BLaER1 (cell line): ENCODE results near the gene ADD2.
"Not testable (repeated sequence)": the region's sequence is repeated elsewhere in the genome, so short reads cannot be mapped to it uniquely, and the experiment has no call there.

Experiments
- H3K27ac ChIP-seq: shearing (Covaris generic); formaldehyde crosslinking; 2 replicates; pipeline ENCODE4 v1.8.1; 2022
- H3K27me3 ChIP-seq: shearing (Covaris generic); formaldehyde crosslinking; 2 replicates; pipeline ENCODE4 v1.8.1; 2022
- H3K36me3 ChIP-seq: shearing (Covaris generic); formaldehyde crosslinking; 2 replicates; pipeline ENCODE4 v1.8.1; 2022
- H3K4me1 ChIP-seq: shearing (Covaris generic); formaldehyde crosslinking; 2 replicates; pipeline ENCODE4 v1.8.1; 2022
- H3K4me2 ChIP-seq: shearing (Covaris generic); formaldehyde crosslinking; 2 replicates; pipeline ENCODE4 v1.8.1; 2022
- H3K4me3 ChIP-seq: shearing (Covaris generic); formaldehyde crosslinking; 2 replicates; pipeline ENCODE4 v1.8.1; 2022
- H3K9ac ChIP-seq: shearing (Covaris generic); formaldehyde crosslinking; 2 replicates; pipeline ENCODE4 v1.8.1; 2022
- H3K9me3 ChIP-seq: shearing (Covaris generic); formaldehyde crosslinking; 2 replicates; pipeline ENCODE4 v1.8.1; 2022
- H4K20me1 ChIP-seq: shearing (Covaris generic); formaldehyde crosslinking; 2 replicates; pipeline ENCODE4 v1.8.1; 2022
- Cebpa-rat ChIP-seq: shearing (Covaris generic); IDR thresholded peaks from 2 replicates; pipeline ENCODE4 v1.8.1; 2022

The ADD2 gene

DNA sequence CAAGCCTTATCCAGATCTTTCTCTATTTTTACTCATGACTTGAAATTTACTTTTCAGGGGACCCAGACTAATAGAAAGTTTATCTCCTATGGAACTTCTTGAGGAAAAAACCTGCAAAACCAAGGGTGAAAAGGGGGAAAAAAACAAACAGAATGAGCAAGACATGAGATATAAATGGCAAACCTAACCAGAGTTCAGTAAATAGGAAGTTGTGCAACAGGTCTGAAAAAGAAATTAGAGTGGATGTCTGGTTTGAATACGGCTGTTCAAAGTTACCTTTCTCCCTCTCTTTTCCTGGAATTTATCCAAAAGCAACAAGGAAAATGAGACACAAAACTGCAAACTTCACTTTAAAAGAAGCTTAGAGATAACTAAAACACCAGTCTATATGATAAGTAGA is 135.6 kb downstream of the ADD2 start:
- Histone ChIP-seq H3K9ac (no peak overlapping the region), H3K27me3 (no peaks in the 10 kb centered on the region), H4K20me1 (no peaks in the 10 kb centered on the region), H3K4me2 (no peak overlapping the region), H3K4me1 (peaks cover 8% of the 10 kb centered on the region), H3K27ac (no peak overlapping the region), H3K4me3 (no peak overlapping the region), H3K9me3 (peaks cover 21% of the 10 kb centered on the region), H3K36me3 (no peaks in the 10 kb centered on the region)
- TF ChIP-seq Cebpa-rat = no peak

DNA sequence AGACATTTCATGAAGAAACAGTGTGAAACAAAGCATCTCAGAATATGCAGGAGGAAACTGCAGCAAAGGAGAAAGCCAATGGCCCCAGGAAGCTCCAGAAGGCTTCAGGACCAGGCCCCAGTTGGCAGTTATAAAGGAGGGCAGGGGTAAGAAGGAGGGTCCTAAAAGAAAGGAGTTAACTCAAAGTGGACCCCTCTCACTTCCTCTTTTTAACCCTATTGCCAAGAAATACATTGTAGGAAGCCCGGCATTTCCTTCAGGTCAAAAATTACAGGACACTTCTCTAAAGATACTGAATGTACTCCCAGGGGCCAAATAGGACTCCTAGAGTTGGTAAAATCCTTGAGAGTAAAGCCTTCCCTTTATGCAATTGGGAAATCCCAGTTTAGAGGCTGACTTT is 137.2 kb downstream of the ADD2 start:
- H3K9ac ChIP-seq = no peak overlapping the region
- no peak overlapping the region; the same call in 1 of the 2 replicates for H3K4me2 ChIP-seq
- H3K27ac ChIP-seq = no peak overlapping the region
- peaks cover 16% of the 10 kb centered on the region for H3K4me1 ChIP-seq
- H3K27me3 ChIP-seq = no peaks in the 10 kb centered on the region
- TF ChIP-seq Cebpa-rat = no peak
- no peak overlapping the region for H3K4me3 ChIP-seq
- no peaks in the 10 kb centered on the region for H4K20me1 ChIP-seq
- H3K36me3 ChIP-seq = no peaks in the 10 kb centered on the region
- H3K9me3 ChIP-seq = peaks cover 21% of the 10 kb centered on the region

GRCh38 chr2:70627211-70627898 is 140.6 kb downstream of the ADD2 start:
- no peak overlapping the region for H3K27ac ChIP-seq
- H4K20me1 ChIP-seq = no peaks in the 10 kb centered on the region
- no peaks in the 10 kb centered on the region for H3K36me3 ChIP-seq
- H3K27me3 ChIP-seq = no peaks in the 10 kb centered on the region
- H3K4me3 ChIP-seq = no peak overlapping the region
- no peak overlapping the region for H3K9ac ChIP-seq
- peaks cover 16% of the 10 kb centered on the region for H3K4me1 ChIP-seq
- H3K4me2 ChIP-seq = peak overlapping the region; percentile 13; the same call in 1 of the 2 replicates
- no peak for TF ChIP-seq Cebpa-rat
- H3K9me3 ChIP-seq = no peaks in the 10 kb centered on the region; the same call in 1 of the 2 replicates

DNA sequence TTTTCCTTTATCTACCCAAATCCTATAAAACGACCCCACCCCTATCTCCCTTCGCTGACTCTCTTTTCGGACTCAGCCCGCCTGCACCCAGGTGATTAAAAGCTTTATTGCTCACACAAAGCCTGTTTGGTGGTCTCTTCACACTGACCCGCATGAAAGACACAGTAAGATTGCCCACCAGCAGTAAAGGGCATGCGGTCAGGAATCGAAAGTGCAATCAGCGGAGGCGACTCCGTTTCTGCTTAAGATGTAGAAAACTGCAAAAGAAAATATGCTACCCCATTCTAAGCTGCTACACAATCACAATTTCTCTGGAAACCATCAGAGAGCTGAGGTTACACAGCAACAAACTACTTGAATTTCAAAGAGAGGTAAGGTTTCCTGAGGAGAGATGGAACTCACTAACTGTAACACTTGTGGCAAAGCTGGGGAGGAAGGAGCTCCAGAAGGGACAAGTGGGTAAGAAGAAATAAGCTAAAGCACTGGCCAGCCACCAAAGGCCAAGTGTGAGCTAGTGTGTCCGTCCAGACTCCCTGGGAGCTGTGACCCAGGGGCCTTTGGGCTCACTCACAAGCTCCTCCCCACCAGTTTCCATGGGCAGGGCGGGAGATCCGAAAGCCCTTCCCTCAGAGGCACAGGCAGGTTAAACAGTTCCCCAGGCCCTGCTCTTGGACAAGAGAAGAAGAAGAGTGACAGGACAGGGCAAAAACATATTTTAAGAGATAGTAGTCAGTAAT is 141.6 kb downstream of the ADD2 start:
- no peak overlapping the region for H3K27ac ChIP-seq
- no peak for TF ChIP-seq Cebpa-rat
- no peaks in the 10 kb centered on the region for H3K36me3 ChIP-seq
- peaks cover 16% of the 10 kb centered on the region for H3K4me1 ChIP-seq
- H3K9ac ChIP-seq = no peak overlapping the region
- H3K27me3 ChIP-seq = no peaks in the 10 kb centered on the region
- no peaks in the 10 kb centered on the region for H4K20me1 ChIP-seq
- no peak overlapping the region for H3K4me3 ChIP-seq
- H3K9me3 ChIP-seq = no peaks in the 10 kb centered on the region; the same call in 1 of the 2 replicates
- peak overlapping the region; percentile 13; the same call in 1 of the 2 replicates for H3K4me2 ChIP-seq

GRCh38 chr2:70621536-70621935 is 146.5 kb downstream of the ADD2 start:
- H3K4me3 ChIP-seq, H3K9ac ChIP-seq, H3K27me3 ChIP-seq, H3K36me3 ChIP-seq, H3K4me2 ChIP-seq, H3K27ac ChIP-seq, H4K20me1 ChIP-seq, H3K4me1 ChIP-seq, H3K9me3 ChIP-seq: not testable (repeated sequence)

- Histone ChIP-seq H4K20me1 (no peaks in the 10 kb centered on the region), H3K36me3 (no peaks in the 10 kb centered on the region), H3K4me1 (peaks cover 7% of the 10 kb centered on the region), H3K4me3 (no peak overlapping the region), H3K27me3 (no peaks in the 10 kb centered on the region), H3K9me3 (no peaks in the 10 kb centered on the region), H3K27ac (no peak overlapping the region), H3K4me2 (no peak overlapping the region), H3K9ac (no peak overlapping the region)
- TF ChIP-seq Cebpa-rat = no peak
Measured at GRCh38 chr2:70620020-70620419, 148.0 kb downstream of the ADD2 start.

- Histone ChIP-seq H3K4me3 (no peak overlapping the region), H3K9ac (no peak overlapping the region), H3K4me1 (peaks cover 7% of the 10 kb centered on the region), H4K20me1 (no peaks in the 10 kb centered on the region), H3K27ac (no peak overlapping the region), H3K27me3 (no peaks in the 10 kb centered on the region), H3K36me3 (no peaks in the 10 kb centered on the region), H3K9me3 (no peaks in the 10 kb centered on the region), H3K4me2 (no peak overlapping the region)
- TF ChIP-seq Cebpa-rat = no peak
Measured at GRCh38 chr2:70619167-70619566, 148.8 kb downstream of the ADD2 start.

GRCh38 chr2:70616168-70616694 is 151.8 kb downstream of the ADD2 start:
- Histone ChIP-seq H3K27ac (no peak overlapping the region), H3K27me3 (no peaks in the 10 kb centered on the region)

DNA sequence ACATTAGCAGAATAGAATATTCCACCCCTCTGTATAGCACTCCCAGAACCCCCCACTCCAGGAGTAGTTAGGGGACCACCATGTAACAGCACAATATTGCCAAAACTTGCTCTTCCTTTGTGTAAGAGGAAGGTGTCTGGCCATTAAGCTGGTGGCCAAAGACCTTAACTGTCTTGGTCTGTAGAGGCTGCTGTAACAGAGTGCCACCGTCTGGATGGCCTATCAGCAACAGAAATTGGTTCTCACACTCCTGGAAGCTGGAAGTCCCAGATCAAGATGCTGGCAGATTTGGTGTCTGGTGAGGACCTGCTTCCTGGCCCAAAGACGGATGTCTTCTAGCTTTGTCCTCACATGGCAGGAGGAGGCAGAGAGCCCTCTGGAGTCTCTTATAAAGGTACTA is 152.8 kb downstream of the ADD2 start:
- Histone ChIP-seq H3K4me1 (peaks cover 7% of the 10 kb centered on the region), H3K4me3 (no peak overlapping the region), H3K9me3 (no peaks in the 10 kb centered on the region), H3K27me3 (no peaks in the 10 kb centered on the region), H3K9ac (no peak overlapping the region), H3K4me2 (no peak overlapping the region), H3K27ac (no peak overlapping the region), H4K20me1 (no peaks in the 10 kb centered on the region), H3K36me3 (no peaks in the 10 kb centered on the region)
- no peak for TF ChIP-seq Cebpa-rat

More at GRCh38 chr2:70616168-70616694, 151.8 kb downstream of the ADD2 start:
- no peaks in the 10 kb centered on the region for H3K9me3 ChIP-seq
- peaks cover 7% of the 10 kb centered on the region for H3K4me1 ChIP-seq
- no peaks in the 10 kb centered on the region for H3K36me3 ChIP-seq
- no peaks in the 10 kb centered on the region for H4K20me1 ChIP-seq
- no peak overlapping the region for H3K4me2 ChIP-seq
- no peak overlapping the region for H3K9ac ChIP-seq
- no peak overlapping the region for H3K4me3 ChIP-seq
- TF ChIP-seq Cebpa-rat = no peak

- Histone ChIP-seq H3K27me3 (no peaks in the 10 kb centered on the region), H3K9me3 (no peaks in the 10 kb centered on the region), H4K20me1 (no peaks in the 10 kb centered on the region), H3K4me2 (no peak overlapping the region), H3K27ac (no peak overlapping the region), H3K9ac (no peak overlapping the region), H3K36me3 (no peaks in the 10 kb centered on the region), H3K4me1 (peaks cover 7% of the 10 kb centered on the region), H3K4me3 (no peak overlapping the region)
- no peak for TF ChIP-seq Cebpa-rat
Measured at GRCh38 chr2:70613521-70613920, 154.5 kb downstream of the ADD2 start.
